Measurements from ENCODE around the gene INSM1. TPM values are rescaled to one million over a fixed set of nuclear protein-coding genes. Genes with fewer than 3 reads are reported as not detected.

Gene INSM1
- polyA plus RNA-seq, 1 experiment = not detected

GRCh38 chr20:20407891-20408805 lies 40.2 kb downstream of the INSM1 start:
- Histone ChIP-seq H3K27me3 (ENCODE audit: control insufficient read depth, insufficient read depth, low read length) (no peaks in the 10 kb centered on the region), H3K36me3 (ENCODE audit: control insufficient read depth, insufficient read depth, low read length) (no peaks in the 10 kb centered on the region), H3K4me3 (ENCODE audit: low read depth, low read length) (no peak overlapping the region)
- DNase-seq (ENCODE audit: low read depth) = no peak
- POLR2A ChIA-PET = no interaction called here
- peak; percentile 47 for TF ChIP-seq CTCF (IDR thresholded peaks at IDR 0.05; ENCODE audit: insufficient read depth, low read depth, low read length)
- CTCF ChIA-PET = interaction anchor here (0.6 to 2.0 kb wide), 7 partner anchors 10 to 49 kb away, joined by 3 to 13 read pairs (median 4); no protein-coding TSS in a partner anchor

DNA sequence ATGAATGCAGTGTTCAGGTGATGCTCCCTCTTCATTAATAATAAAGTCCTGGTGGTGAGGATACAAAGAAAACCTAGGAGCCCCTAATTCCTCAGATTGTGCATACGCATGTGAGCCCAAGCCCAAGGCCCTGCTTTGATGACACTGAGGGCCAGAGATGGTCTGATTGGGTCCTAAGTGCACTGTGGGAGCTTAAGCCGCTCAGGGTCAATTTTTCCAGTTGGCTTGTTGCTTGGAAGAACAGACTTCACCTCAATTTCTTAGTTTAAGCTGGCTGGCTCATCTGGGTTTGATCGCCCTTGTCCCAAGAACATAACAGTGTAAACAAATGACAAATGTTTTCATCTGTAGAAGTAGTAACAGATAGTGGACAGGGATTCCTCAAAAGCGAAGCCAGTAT lies 41.4 kb downstream of the INSM1 start:
- Histone ChIP-seq H3K36me3 (ENCODE audit: control insufficient read depth, insufficient read depth, low read length) (no peaks in the 10 kb centered on the region), H3K27me3 (ENCODE audit: control insufficient read depth, insufficient read depth, low read length) (no peaks in the 10 kb centered on the region), H3K4me3 (ENCODE audit: low read depth, low read length) (no peak overlapping the region)
- no peak for TF ChIP-seq CTCF (IDR thresholded peaks at IDR 0.05; ENCODE audit: insufficient read depth, low read depth, low read length)
- ChIA-PET POLR2A (no interaction called here), CTCF (interaction anchor here (0.6 to 1.5 kb wide), 3 partner anchors 9 to 177 kb away, joined by 3 to 5 read pairs (median 4); no protein-coding TSS in a partner anchor)
- no peak for DNase-seq (ENCODE audit: low read depth)

GRCh38 chr20:20410678-20411077 lies 42.8 kb downstream of the INSM1 start:
- no peak for TF ChIP-seq CTCF (IDR thresholded peaks at IDR 0.05; ENCODE audit: insufficient read depth, low read depth, low read length)
- Histone ChIP-seq H3K4me3 (ENCODE audit: low read depth, low read length) (no peak overlapping the region), H3K36me3 (ENCODE audit: control insufficient read depth, insufficient read depth, low read length) (no peaks in the 10 kb centered on the region), H3K27me3 (ENCODE audit: control insufficient read depth, insufficient read depth, low read length) (no peaks in the 10 kb centered on the region)
- ChIA-PET POLR2A (no interaction called here), CTCF (interaction anchor here (0.6 to 1.7 kb wide), 3 partner anchors 15 to 68 kb away, joined by 3 to 7 read pairs (median 6); no protein-coding TSS in a partner anchor)
- no peak for DNase-seq (ENCODE audit: low read depth)

GRCh38 chr20:20411402-20411801 lies 43.5 kb downstream of the INSM1 start:
- ChIA-PET CTCF (interaction anchor here (0.7 to 1.7 kb wide), 3 partner anchors 14 to 440 kb away, joined by 3 to 7 read pairs (median 3); no protein-coding TSS in a partner anchor), POLR2A (no interaction called here)
- TF ChIP-seq CTCF (IDR thresholded peaks at IDR 0.05; ENCODE audit: insufficient read depth, low read depth, low read length) = no peak
- H3K4me3 ChIP-seq (ENCODE audit: low read depth, low read length) = no peak overlapping the region
- no peaks in the 10 kb centered on the region for H3K36me3 ChIP-seq (ENCODE audit: control insufficient read depth, insufficient read depth, low read length)
- no peak for DNase-seq (ENCODE audit: low read depth)
- no peaks in the 10 kb centered on the region for H3K27me3 ChIP-seq (ENCODE audit: control insufficient read depth, insufficient read depth, low read length)

- ChIA-PET CTCF (interaction anchor here (0.7 to 1.7 kb wide), 2 partner anchors 13 to 440 kb away, joined by 3 to 7 read pairs; no protein-coding TSS in a partner anchor), POLR2A (interaction anchor here (0.6 kb wide), 1 partner anchor 71 kb away, joined by 4 read pairs; no protein-coding TSS in a partner anchor)
Measured at GRCh38 chr20:20411836-20412235, 43.9 kb downstream of the INSM1 start.

More at GRCh38 chr20:20411836-20412235, 43.9 kb downstream of the INSM1 start:
- no peak for TF ChIP-seq CTCF (IDR thresholded peaks at IDR 0.05; ENCODE audit: insufficient read depth, low read depth, low read length)
- no peak for DNase-seq (ENCODE audit: low read depth)
- no peaks in the 10 kb centered on the region for H3K27me3 ChIP-seq (ENCODE audit: control insufficient read depth, insufficient read depth, low read length)
- no peaks in the 10 kb centered on the region for H3K36me3 ChIP-seq (ENCODE audit: control insufficient read depth, insufficient read depth, low read length)
- H3K4me3 ChIP-seq (ENCODE audit: low read depth, low read length) = no peak overlapping the region

Measured in BJ (cell line).